GM23338 (cell line): Measurements from ENCODE around the gene SRGAP1. TPM values are rescaled to one million over a fixed set of nuclear protein-coding genes. Genes with fewer than 3 reads are reported as not detected.

Experiments
- ATAC-seq: fragments of 200-7000 bp; cut with Tn5 transposase; 3 replicates; pipeline ENCODE4 v1.9.1; 2020
- DNase-seq: peaks from one replicate; pipeline ENCODE4 v3.0.0-alpha.2; 2015; ENCODE audit warnings: low spot score
- H2AFZ ChIP-seq: fragments of 200-600 bp; sonication (generic); 2 replicates; pipeline ENCODE4 v1.8.0; 2016; ENCODE audit warnings: antibody characterized with exemption, mild to moderate bottlenecking, moderate library complexity
- H3F3A ChIP-seq: fragments of 200-600 bp; sonication (generic); replicated peaks from 2 replicates; pipeline ENCODE4 v1.8.0; 2017; ENCODE audit warnings: antibody characterized with exemption, mixed run types, low read depth
- H3K27ac ChIP-seq: fragments of 200-600 bp; sonication (generic); 2 replicates; pipeline ENCODE4 v1.6.1; 2016; ENCODE audit warnings: low read depth
- H3K27me3 ChIP-seq: fragments of 200-600 bp; sonication (generic); 2 replicates; pipeline ENCODE4 v1.8.0; 2016; ENCODE audit warnings: mild to moderate bottlenecking, mixed run types, moderate library complexity; ENCODE audit not compliant: insufficient read depth
- H3K36me3 ChIP-seq: fragments of 200-600 bp; sonication (generic); 2 replicates; pipeline ENCODE4 v1.8.0; 2016; ENCODE audit warnings: mild to moderate bottlenecking; ENCODE audit not compliant: insufficient read depth
- H3K4me1 ChIP-seq: fragments of 200-600 bp; sonication (generic); 2 replicates; pipeline ENCODE4 v1.8.0; 2016; ENCODE audit warnings: mild to moderate bottlenecking, moderate library complexity; ENCODE audit not compliant: insufficient read depth
- H3K4me2 ChIP-seq: fragments of 200-600 bp; sonication (generic); 2 replicates; pipeline ENCODE4 v1.7.1; 2017; ENCODE audit warnings: mixed run types
- H3K4me3 ChIP-seq: fragments of 200-600 bp; sonication (generic); 2 replicates; pipeline ENCODE4 v1.6.1; 2016; ENCODE audit warnings: mixed run types
- H3K79me2 ChIP-seq: fragments of 200-600 bp; sonication (generic); replicated peaks from 2 replicates; pipeline ENCODE4 v1.8.0; 2017; ENCODE audit warnings: mild to moderate bottlenecking; ENCODE audit not compliant: insufficient read depth
- H3K9me2 ChIP-seq: fragments of 200-600 bp; sonication (generic); 2 replicates; pipeline ENCODE4 v1.8.0; 2017; ENCODE audit not compliant: insufficient read depth
- H4K20me1 ChIP-seq: fragments of 200-600 bp; sonication (generic); replicated peaks from 2 replicates; pipeline ENCODE4 v1.8.0; 2017; ENCODE audit warnings: mild to moderate bottlenecking; ENCODE audit not compliant: insufficient read depth
- H3K27ac Mint-ChIP-seq: 2 replicates; pipeline ENCODE4 v1.8.0; 2020; ENCODE audit warnings: inconsistent platforms, mild to moderate bottlenecking, moderate library complexity, mixed read lengths
- H3K27me3 Mint-ChIP-seq: 3 replicates; pipeline ENCODE4 v1.8.0; 2022; ENCODE audit warnings: low read depth, mild to moderate bottlenecking, moderate library complexity, mixed read lengths, inconsistent platforms; ENCODE audit not compliant: insufficient read depth, poor library complexity
- H3K36me3 Mint-ChIP-seq: 3 replicates; pipeline ENCODE4 v1.8.0; 2021; ENCODE audit warnings: low read depth, mild to moderate bottlenecking, inconsistent platforms, moderate library complexity, mixed read lengths
- H3K4me1 Mint-ChIP-seq: 3 replicates; pipeline ENCODE4 v1.8.0; 2020; ENCODE audit warnings: mild to moderate bottlenecking, inconsistent platforms, mixed read lengths
- H3K4me3 Mint-ChIP-seq: 3 replicates; pipeline ENCODE4 v1.8.0; 2021; ENCODE audit warnings: moderate library complexity, mild to moderate bottlenecking, inconsistent platforms, mixed read lengths
- H3K9me3 Mint-ChIP-seq: 3 replicates; pipeline ENCODE4 v1.8.0; 2020; ENCODE audit warnings: moderate library complexity, mild to moderate bottlenecking, inconsistent platforms, mixed read lengths
- CREB1 ChIP-seq: fragments of 250-450 bp; sonication (Bioruptor Pico); IDR thresholded peaks from 2 replicates; pipeline ENCODE4 v1.5.0; 2020; ENCODE audit warnings: low read depth, mild to moderate bottlenecking, moderate library complexity
- CTCF ChIP-seq, 2 experiments: fragments of 200-600 bp in 1 of 2; sonication (generic) in 1 of 2; conservative IDR thresholded peaks; 2 replicates each; pipeline versions ENCODE4 v1.5.1 to v1.6.1; 2016 to 2017; ENCODE audit warnings: antibody characterized with exemption in 2 of 2, low read depth in 2 of 2, mild to moderate bottlenecking in 2 of 2, moderate library complexity in 1 of 2
- EZH2 ChIP-seq: fragments of 200-600 bp; sonication (generic); IDR thresholded peaks from one replicate; pipeline ENCODE4 v1.8.0; 2017; ENCODE audit warnings: antibody characterized with exemption, mild to moderate bottlenecking, low read depth; ENCODE audit not compliant: unreplicated experiment
- EZH2phosphoT487 ChIP-seq: fragments of 200-600 bp; sonication (generic); IDR thresholded peaks from one replicate; pipeline ENCODE4 v1.8.1; 2018; ENCODE audit warnings: antibody characterized with exemption; ENCODE audit not compliant: unreplicated experiment
- JUNB ChIP-seq: IDR thresholded peaks from one replicate; pipeline ENCODE4 v1.6.1; 2016; ENCODE audit warnings: antibody characterized with exemption; ENCODE audit not compliant: unreplicated experiment
- NANOG ChIP-seq: IDR thresholded peaks from 2 replicates; pipeline ENCODE4 v1.6.1; 2016; ENCODE audit warnings: antibody characterized with exemption, borderline replicate concordance
- POLR2AphosphoS5 ChIP-seq: IDR thresholded peaks from 2 replicates; pipeline ENCODE4 v1.6.1; 2016; ENCODE audit warnings: antibody characterized with exemption, low read depth
- STAT1 ChIP-seq: IDR thresholded peaks from one replicate; pipeline ENCODE4 v1.6.1; 2016; ENCODE audit warnings: antibody characterized with exemption; ENCODE audit not compliant: unreplicated experiment
- ZNF114 ChIP-seq: fragments of 250-450 bp; sonication (Bioruptor Pico); IDR thresholded peaks from 2 replicates; pipeline ENCODE4 v1.5.0; 2020; ENCODE audit warnings: mild to moderate bottlenecking, moderate library complexity
- ZNF331 ChIP-seq: fragments of 250-450 bp; sonication (Bioruptor Pico); IDR thresholded peaks from 2 replicates; pipeline ENCODE4 v1.5.0; 2020; ENCODE audit warnings: low read depth, mild to moderate bottlenecking, moderate library complexity
- polyA plus RNA-seq: library from polyadenylated mRNA; unstranded; fragments of >200 nt; fragmentation: Nextera tagmentation; extraction: Ambion mirVana; gene quantifications from 2 replicates; pipeline ENCODE4 v1.2.1, GENCODE V29; 2016
- total RNA-seq: library from RNA; depleted of rRNA; stranded (reverse); fragments of >200 nt; shearing (Covaris generic); gene quantifications from 2 replicates; pipeline ENCODE4 v1.2.3, GENCODE V29; 2014
- TF ChIP-seq, protein P1 (sequence below): IDR thresholded peaks from 2 replicates; pipeline ENCODE4 v1.6.1; 2016; ENCODE audit warnings: antibody characterized with exemption
- TF ChIP-seq, protein P2 (sequence below): fragments of 250-450 bp; sonication (Bioruptor Pico); IDR thresholded peaks from 2 replicates; pipeline ENCODE4 v1.5.0; 2020; ENCODE audit warnings: mild to moderate bottlenecking, moderate library complexity
- TF ChIP-seq, protein P3 (sequence below): IDR thresholded peaks from one replicate; pipeline ENCODE4 v1.6.1; 2018; ENCODE audit warnings: antibody characterized with exemption; ENCODE audit not compliant: unreplicated experiment

Gene SRGAP1
- total and polyA plus RNA-seq, 2 experiments from 2014 or later, result 6.1 to 8.1 TPM

GRCh38 chr12:63838411-63838810 is 6.1 kb upstream of the SRGAP1 start:
- Mint-ChIP-seq H3K27me3 (peaks cover 2% of the 10 kb centered on the region), H3K27ac (no peak overlapping the region), H3K36me3 (peaks cover 2% of the 10 kb centered on the region; the same call in 1 of the 3 replicates), H3K9me3 (no peaks in the 10 kb centered on the region; the same call in 2 of the 3 replicates), H3K4me1 (peaks cover 5% of the 10 kb centered on the region), H3K4me3 (no peak overlapping the region)
- Histone ChIP-seq H3K79me2 (no peaks in the 10 kb centered on the region), H3K36me3 (no peaks in the 10 kb centered on the region), H3K4me3 (no peak overlapping the region), H3K4me2 (no peak overlapping the region), H3K9me2 (no peaks in the 10 kb centered on the region; the same call in 1 of the 2 replicates), H3K4me1 (peaks cover 4% of the 10 kb centered on the region; the same call in 1 of the 2 replicates), H3K27ac (no peak overlapping the region), H4K20me1 (no peaks in the 10 kb centered on the region), H2AFZ (0 out of 2 replicates have a peak overlapping the region, but pooled peaks have one; percentile 16), H3F3A (0 out of 2 replicates have a peak, but pooled peaks cover 4% of the 10 kb centered on the region), H3K27me3 (no peaks in the 10 kb centered on the region)
- DNase-seq, result no peak
- ATAC-seq, result no peak
- no peak for TF ChIP-seq EZH2phosphoT487
- TF ChIP-seq ZNF114 (CRISPR knock-in tag), result no peak
- no peak for TF ChIP-seq CREB1 (CRISPR knock-in tag)
- TF ChIP-seq EZH2, result no peak
- TF ChIP-seq, protein P1, sequence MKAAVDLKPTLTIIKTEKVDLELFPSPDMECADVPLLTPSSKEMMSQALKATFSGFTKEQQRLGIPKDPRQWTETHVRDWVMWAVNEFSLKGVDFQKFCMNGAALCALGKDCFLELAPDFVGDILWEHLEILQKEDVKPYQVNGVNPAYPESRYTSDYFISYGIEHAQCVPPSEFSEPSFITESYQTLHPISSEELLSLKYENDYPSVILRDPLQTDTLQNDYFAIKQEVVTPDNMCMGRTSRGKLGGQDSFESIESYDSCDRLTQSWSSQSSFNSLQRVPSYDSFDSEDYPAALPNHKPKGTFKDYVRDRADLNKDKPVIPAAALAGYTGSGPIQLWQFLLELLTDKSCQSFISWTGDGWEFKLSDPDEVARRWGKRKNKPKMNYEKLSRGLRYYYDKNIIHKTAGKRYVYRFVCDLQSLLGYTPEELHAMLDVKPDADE, result no peak
- TF ChIP-seq STAT1, result no peak
- TF ChIP-seq ZNF331, result no peak
- TF ChIP-seq, protein P2, sequence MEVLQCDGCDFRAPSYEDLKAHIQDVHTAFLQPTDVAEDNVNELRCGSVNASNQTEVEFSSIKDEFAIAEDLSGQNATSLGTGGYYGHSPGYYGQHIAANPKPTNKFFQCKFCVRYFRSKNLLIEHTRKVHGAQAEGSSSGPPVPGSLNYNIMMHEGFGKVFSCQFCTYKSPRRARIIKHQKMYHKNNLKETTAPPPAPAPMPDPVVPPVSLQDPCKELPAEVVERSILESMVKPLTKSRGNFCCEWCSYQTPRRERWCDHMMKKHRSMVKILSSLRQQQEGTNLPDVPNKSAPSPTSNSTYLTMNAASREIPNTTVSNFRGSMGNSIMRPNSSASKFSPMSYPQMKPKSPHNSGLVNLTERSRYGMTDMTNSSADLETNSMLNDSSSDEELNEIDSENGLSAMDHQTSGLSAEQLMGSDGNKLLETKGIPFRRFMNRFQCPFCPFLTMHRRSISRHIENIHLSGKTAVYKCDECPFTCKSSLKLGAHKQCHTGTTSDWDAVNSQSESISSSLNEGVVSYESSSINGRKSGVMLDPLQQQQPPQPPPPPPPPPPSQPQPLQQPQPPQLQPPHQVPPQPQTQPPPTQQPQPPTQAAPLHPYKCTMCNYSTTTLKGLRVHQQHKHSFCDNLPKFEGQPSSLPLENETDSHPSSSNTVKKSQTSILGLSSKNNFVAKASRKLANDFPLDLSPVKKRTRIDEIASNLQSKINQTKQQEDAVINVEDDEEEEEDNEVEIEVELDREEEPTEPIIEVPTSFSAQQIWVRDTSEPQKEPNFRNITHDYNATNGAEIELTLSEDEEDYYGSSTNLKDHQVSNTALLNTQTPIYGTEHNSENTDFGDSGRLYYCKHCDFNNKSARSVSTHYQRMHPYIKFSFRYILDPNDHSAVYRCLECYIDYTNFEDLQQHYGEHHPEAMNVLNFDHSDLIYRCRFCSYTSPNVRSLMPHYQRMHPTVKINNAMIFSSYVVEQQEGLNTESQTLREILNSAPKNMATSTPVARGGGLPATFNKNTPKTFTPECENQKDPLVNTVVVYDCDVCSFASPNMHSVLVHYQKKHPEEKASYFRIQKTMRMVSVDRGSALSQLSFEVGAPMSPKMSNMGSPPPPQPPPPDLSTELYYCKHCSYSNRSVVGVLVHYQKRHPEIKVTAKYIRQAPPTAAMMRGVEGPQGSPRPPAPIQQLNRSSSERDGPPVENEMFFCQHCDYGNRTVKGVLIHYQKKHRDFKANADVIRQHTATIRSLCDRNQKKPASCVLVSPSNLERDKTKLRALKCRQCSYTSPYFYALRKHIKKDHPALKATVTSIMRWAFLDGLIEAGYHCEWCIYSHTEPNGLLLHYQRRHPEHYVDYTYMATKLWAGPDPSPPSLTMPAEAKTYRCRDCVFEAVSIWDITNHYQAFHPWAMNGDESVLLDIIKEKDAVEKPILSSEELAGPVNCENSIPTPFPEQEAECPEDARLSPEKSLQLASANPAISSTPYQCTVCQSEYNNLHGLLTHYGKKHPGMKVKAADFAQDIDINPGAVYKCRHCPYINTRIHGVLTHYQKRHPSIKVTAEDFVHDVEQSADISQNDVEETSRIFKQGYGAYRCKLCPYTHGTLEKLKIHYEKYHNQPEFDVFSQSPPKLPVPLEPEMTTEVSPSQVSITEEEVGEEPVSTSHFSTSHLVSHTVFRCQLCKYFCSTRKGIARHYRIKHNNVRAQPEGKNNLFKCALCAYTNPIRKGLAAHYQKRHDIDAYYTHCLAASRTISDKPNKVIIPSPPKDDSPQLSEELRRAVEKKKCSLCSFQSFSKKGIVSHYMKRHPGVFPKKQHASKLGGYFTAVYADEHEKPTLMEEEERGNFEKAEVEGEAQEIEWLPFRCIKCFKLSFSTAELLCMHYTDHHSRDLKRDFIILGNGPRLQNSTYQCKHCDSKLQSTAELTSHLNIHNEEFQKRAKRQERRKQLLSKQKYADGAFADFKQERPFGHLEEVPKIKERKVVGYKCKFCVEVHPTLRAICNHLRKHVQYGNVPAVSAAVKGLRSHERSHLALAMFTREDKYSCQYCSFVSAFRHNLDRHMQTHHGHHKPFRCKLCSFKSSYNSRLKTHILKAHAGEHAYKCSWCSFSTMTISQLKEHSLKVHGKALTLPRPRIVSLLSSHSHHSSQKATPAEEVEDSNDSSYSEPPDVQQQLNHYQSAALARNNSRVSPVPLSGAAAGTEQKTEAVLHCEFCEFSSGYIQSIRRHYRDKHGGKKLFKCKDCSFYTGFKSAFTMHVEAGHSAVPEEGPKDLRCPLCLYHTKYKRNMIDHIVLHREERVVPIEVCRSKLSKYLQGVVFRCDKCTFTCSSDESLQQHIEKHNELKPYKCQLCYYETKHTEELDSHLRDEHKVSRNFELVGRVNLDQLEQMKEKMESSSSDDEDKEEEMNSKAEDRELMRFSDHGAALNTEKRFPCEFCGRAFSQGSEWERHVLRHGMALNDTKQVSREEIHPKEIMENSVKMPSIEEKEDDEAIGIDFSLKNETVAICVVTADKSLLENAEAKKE (CRISPR knock-in tag), result no peak
- TF ChIP-seq, protein P3, sequence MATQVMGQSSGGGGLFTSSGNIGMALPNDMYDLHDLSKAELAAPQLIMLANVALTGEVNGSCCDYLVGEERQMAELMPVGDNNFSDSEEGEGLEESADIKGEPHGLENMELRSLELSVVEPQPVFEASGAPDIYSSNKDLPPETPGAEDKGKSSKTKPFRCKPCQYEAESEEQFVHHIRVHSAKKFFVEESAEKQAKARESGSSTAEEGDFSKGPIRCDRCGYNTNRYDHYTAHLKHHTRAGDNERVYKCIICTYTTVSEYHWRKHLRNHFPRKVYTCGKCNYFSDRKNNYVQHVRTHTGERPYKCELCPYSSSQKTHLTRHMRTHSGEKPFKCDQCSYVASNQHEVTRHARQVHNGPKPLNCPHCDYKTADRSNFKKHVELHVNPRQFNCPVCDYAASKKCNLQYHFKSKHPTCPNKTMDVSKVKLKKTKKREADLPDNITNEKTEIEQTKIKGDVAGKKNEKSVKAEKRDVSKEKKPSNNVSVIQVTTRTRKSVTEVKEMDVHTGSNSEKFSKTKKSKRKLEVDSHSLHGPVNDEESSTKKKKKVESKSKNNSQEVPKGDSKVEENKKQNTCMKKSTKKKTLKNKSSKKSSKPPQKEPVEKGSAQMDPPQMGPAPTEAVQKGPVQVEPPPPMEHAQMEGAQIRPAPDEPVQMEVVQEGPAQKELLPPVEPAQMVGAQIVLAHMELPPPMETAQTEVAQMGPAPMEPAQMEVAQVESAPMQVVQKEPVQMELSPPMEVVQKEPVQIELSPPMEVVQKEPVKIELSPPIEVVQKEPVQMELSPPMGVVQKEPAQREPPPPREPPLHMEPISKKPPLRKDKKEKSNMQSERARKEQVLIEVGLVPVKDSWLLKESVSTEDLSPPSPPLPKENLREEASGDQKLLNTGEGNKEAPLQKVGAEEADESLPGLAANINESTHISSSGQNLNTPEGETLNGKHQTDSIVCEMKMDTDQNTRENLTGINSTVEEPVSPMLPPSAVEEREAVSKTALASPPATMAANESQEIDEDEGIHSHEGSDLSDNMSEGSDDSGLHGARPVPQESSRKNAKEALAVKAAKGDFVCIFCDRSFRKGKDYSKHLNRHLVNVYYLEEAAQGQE, result no peak
- TF ChIP-seq POLR2AphosphoS5, result no peak
- TF ChIP-seq CTCF (conservative IDR thresholded peaks at IDR 0.05; ENCODE audit: low read depth in 2 of 2), result no peak
- no peak for TF ChIP-seq NANOG
- TF ChIP-seq JUNB, result no peak
